GM18499 (cell line): ENCODE measurements around the gene GALT.

Experiments used
- ATAC-seq: cut with Tn5 transposase; IDR thresholded peaks from one replicate; pipeline ENCODE4 v1.9.1; 2021; ENCODE audit warnings: moderate number of reproducible peaks; ENCODE audit not compliant: insufficient read depth, unreplicated experiment

GALT gene

DNA sequence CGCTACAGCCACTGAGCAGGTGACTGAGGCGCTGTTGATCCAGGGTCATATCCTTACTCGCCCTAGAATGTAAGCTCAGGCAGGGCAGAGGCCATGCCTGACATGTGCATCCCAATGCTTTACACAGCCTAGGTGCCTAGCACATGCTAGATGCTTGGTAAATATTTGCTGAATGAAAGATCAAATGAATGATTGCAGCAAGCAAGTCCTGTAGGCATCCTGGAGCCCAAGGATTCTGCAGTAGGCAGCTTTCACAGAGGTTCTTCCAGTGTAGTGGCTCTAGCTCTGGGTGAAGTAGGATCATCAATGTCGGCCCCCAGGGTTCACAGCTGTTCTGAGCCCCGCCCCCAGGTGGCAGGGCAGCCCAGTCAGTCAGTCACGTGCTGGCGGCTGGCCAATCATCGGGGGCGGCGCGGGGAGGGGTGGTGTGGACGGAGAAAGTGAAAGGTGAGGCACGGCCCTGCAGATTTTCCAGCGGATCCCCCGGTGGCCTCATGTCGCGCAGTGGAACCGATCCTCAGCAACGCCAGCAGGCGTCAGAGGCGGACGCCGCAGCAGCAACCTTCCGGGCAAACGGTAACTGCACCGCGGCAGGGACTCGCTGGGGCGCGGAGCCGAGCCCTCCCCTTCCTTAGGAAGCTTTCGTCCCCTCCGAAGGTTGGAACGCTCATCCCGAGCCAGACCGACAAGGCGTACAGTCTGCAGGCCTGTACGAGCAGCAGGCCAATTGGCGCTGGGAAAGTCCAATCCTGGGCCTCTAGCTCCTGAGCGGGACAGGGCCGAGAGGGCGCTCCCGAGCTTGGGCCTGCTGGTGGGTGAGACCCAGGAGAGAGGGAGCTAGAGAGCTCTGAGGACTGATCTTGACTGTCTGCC, at the start of gene GALT:
Gene GALT, plus strand, starts transcription at position 465 of the 873 bp plus-strand sequence. Its CDS starts 30 bp downstream, at position 495.
- peak; percentile 60 for ATAC-seq

DNA sequence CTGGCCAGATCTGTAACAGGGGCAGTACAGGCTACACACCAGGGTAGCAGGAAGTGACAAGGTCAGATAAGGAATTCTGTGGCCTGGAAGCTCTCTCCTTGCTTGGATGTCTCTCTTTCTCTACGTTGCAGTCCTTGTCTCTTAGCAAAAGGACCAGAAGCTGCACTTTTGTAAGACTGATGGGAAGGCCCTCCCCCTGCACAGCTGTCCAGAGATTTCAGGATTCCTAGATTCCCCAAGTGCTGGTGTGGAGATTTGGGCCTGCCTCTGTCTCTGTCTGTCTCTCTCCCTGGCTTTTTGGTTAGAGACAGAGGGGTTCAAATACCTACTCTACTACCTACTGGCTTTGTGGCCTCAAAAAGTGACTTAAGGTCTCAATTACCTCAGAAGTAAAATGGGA, 46.9 kb upstream of the GALT start:
- no peak for ATAC-seq

- ATAC-seq = no peak
Observed at GRCh38 chr9:34600908-34601307, 45.6 kb upstream of the GALT start.

- no peak for ATAC-seq
Observed at GRCh38 chr9:34601937-34602573, 44.4 kb upstream of the GALT start.

GRCh38 chr9:34603610-34604231, 42.8 kb upstream of the GALT start:
- no peak for ATAC-seq

- no peak for ATAC-seq
Observed at GRCh38 chr9:34606190-34606589, 40.3 kb upstream of the GALT start.

DNA sequence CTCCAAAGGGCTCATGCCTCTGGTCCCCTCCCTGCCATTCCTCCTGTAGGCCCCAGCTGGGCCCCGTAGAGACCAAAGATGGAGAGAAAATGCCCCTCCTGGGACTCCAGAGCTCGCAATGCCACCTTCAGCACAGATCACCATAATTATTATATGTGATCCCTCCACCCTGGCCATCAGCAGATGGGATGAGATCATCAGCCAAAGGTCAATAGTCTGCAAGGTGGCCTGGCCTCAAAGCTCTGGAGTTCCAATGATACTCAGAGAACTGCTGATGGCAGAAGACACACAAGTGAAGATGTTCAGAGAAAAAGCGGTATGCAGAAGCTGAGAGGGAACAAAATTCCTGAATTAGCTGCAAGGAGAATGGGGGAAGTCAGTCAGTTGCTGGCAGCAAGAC, 39.6 kb upstream of the GALT start:
- no peak for ATAC-seq

- no peak for ATAC-seq
Observed at GRCh38 chr9:34607331-34607730, 39.1 kb upstream of the GALT start.

DNA sequence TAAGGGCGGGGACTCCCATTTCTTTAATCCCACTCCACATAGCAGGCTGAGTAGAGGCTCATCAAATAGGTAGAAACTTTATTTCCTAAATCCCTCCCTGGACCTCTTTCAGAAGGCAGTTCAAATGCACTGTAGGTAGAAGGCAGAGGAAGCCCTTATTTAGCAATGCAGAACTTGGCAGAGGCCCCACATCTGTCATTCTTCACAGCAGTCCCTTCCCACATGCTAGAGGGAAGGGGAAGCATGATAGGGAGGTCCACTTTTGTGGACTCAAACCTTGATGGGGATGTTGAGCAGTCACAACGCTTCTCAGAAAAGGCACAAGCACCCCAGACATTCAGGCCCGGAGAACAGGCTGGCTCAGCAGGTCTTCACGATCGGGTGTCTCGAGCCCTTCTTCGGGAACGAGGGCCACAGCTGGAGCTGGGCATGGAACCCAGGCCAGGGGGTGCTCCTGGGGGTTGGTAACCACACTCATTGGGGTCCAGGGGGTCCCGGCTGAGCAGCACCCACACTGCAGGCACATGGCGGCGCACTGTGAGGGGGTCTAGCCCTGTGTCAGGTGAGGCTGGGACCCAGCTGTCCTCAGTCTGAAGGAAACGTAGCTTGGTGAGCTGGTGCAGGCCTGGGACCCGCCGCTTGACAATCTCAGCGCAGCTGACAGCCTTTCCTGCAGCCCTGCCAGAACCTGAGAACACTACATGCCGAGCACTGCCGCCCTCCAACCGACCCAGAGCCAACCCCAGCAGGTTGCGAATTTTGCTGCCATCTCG, 35.9 kb upstream of the GALT start:
- no peak for ATAC-seq

- no peak for ATAC-seq
Observed at GRCh38 chr9:34611251-34611810, 35.1 kb upstream of the GALT start.

DNA sequence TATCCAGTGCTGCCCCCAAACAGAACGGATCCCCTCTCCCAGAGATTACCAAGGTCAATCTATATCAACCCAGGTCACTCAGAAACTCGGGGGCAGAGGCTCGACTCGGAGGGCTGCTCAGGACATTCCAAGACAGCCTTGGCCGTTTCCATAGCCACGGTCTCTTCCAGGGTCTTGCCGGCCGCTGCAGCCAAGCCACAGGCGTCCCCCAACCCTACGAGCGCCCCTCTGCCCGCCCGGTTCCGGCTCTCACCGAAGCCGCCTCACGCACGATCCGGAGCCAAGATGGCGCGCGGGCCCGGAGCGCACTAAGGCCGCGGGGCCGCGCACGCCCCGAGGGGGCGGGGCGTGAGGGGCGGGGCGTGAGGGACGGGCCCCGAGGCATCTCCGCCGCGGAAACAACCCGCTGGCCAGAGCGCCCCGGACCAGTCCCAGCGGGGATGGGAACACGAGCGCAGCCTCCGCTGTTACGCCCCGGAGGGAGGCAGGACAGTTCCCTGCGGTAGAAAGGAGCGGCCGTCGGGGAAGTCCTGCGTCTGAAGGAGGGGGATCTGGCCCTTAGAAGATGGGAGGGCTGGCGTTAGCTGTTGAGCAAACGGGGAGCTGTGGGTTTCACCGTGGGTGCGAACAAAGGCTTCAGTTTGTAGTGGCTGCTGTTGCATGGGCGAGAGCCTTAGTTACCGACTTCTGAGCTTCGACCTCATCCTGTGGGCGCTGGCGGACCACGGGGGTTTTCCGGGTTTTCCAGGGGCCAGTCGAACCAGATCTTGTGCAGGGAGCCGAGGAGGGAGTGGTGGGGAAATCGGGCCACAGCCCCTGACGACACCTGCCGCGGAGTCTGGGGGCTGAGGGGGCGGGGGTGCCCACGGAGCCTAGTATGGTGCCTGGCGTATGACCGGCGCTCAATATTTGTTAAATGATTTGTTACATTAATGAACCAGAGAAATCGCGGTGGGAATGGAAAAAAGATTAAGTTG, 34.4 kb upstream of the GALT start, which contains the start of gene RPP25L:
Gene RPP25L, minus strand, starts transcription at position 287 of the 977 bp plus-strand sequence. CDS start 801 bp downstream, outside the sequence.
- ATAC-seq = no peak

DNA sequence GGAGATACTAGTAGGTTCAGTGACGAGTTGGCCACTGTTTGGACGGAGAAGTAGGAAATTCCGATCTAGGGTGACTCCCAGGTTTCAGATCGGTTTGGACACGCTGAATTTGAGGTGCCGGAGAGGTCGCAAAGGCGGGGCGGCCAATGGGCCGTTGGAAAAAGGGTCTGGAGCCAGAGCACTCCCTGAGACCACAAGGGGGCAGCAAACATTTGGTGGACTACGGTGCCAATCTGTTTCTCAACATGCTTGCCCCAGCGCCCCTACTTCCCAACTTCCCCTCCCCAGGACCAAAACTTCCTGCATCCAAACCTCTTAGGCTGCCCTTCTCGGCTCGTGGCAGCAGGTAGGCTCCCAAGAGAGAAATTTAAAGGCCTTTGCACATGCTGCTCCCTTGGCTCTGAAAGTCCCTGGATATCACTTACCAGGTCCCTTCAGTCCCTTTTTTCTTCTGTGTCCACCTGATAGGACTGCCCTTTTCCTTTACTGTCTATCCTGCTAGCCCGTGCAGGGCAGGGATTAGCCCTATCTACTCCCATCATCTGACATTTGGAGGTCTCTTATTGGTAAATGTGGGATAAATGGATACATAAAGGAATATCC, 33.6 kb upstream of the GALT start:
- ATAC-seq = no peak

DNA sequence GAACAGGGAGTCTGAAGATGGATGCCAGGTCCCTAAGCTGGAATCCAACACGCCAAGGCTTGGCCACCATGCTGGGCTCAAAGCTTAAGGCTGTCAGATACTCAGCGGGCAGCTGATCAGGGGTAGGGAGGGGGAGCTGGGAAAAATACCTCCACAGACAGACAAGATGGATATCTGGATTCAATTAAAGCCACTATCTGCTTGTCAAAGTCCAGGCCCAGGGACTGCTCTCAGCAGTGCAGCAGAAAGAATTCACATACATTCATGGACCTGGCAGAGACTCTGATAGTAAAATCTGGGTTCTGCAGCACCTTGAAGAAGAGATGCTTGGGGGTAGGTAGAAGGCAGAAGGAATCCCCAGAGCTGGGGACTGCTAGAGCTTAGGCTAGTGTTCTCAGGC, 31.3 kb upstream of the GALT start:
- ATAC-seq = no peak

- peak; percentile 90 for ATAC-seq
Observed at GRCh38 chr9:34620061-34620994, 26.1 kb upstream of the GALT start, which contains the start of gene DCTN3. TSS of gene DCTN3 (minus strand) at chr9:34620495. CDS start at chr9:34620464, 31 bp downstream.

GRCh38 chr9:34623374-34624235, 22.9 kb upstream of the GALT start:
- no peak for ATAC-seq

GRCh38 chr9:34624475-34625185, 21.8 kb upstream of the GALT start:
- no peak for ATAC-seq
